Subcutaneous preadipocyte (primary cell): ENCODE results near the gene MLXIPL. TPM values are rescaled to one million over a fixed set of nuclear protein-coding genes. Genes with fewer than 3 reads are reported as not detected.

ENCODE experiments used
- total RNA-seq: library from RNA; depleted of rRNA; stranded (reverse); fragments of >200 nt; gene quantifications from 2 replicates; pipeline ENCODE4 v1.2.3, GENCODE V29; 2012

MLXIPL gene
- total RNA-seq, result 0.39 and 1.5 TPM in 2 replicates

GRCh38 chr7:73623798-73624668 is at the start of gene MLXIPL:
Gene MLXIPL, minus strand, starts transcription at chr7:73624522. Its CDS starts 30 bp downstream, at chr7:73624492.

GRCh38 chr7:73667344-73668102 is 43.2 kb upstream of the MLXIPL start, which contains the start of gene VPS37D:
Gene VPS37D, plus strand, starts transcription at chr7:73667831. Its CDS starts 128 bp downstream, at chr7:73667959.

GRCh38 chr7:73578342-73579128 is 45.8 kb downstream of the MLXIPL start, which contains the start of gene TBL2:
Gene TBL2, minus strand, starts transcription at chr7:73578579. Its CDS starts 30 bp downstream, at chr7:73578549.

GRCh38 chr7:73557397-73558257 is 66.7 kb downstream of the MLXIPL start, which contains the start of gene BCL7B:
Gene BCL7B, minus strand, starts transcription at chr7:73557690. Its CDS starts 112 bp downstream, at chr7:73557578.

Other genes starting within 250 kb of the MLXIPL start
- under 0.01 and 0.20 TPM in 2 replicates for gene FZD9, start 190.7 kb downstream of the MLXIPL start, total RNA-seq
- 49.2 and 70.2 TPM in 2 replicates for gene BAZ1B, start 102.2 kb downstream of the MLXIPL start, total RNA-seq
- 23.5 and 28.2 TPM in 2 replicates for gene BCL7B, start 66.8 kb downstream of the MLXIPL start, total RNA-seq
- gene TBL2, start 45.9 kb downstream of the MLXIPL start, total RNA-seq, result 79.0 and 80.8 TPM in 2 replicates
- 2.3 and 2.9 TPM in 2 replicates for gene VPS37D, start 43.3 kb upstream of the MLXIPL start, total RNA-seq
- 2.2 and 2.3 TPM in 2 replicates for gene DNAJC30, start 58.9 kb upstream of the MLXIPL start, total RNA-seq
- gene BUD23, start 59.1 kb upstream of the MLXIPL start, total RNA-seq, result 26.5 and 34.2 TPM in 2 replicates
- 24.3 and 70.8 TPM in 2 replicates for gene STX1A, start 95.1 kb upstream of the MLXIPL start, total RNA-seq
- gene ABHD11, start 114.3 kb upstream of the MLXIPL start, total RNA-seq, result 22.8 and 27.8 TPM in 2 replicates
- not detected in 2 replicates for gene CLDN3, start 145.7 kb upstream of the MLXIPL start, total RNA-seq
- gene CLDN4, start 206.5 kb upstream of the MLXIPL start, total RNA-seq, result 2.6 and 4.7 TPM in 2 replicates
- 5.5 and 8.0 TPM in 2 replicates for gene METTL27, start 218.0 kb upstream of the MLXIPL start, total RNA-seq
- not detected in 2 replicates for gene TMEM270, start 236.6 kb upstream of the MLXIPL start, total RNA-seq